Measurements from ENCODE around the gene TST.

Gene TST

DNA sequence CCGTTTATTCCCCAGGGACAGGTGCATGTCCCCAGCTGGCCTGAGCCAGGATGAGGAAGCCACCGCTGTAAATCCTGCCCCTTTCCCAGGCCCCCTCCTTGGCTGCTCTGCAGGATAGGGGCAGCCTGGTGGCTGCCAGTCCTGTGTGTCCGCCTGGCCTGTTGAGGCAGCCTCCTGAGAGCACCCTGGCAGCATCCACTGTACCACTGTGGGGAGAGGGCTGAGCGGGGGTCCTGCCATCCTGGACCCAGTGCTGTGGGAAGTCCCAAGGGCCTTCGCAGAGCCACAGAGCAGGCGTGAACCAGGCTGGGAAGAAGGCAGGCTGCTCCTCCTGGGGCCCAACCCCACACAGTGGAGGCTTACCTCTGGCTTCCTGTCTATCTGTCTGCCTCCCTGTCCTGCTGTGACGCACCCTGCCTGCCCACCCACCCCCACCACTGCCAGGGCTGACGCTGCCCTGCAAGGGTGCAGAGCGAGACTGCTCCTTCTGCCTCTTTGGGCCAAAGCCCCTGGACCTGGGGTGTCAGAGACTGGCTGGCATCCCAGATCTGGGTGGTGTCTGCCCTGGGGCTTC lies 40.7 kb upstream of the TST start:
- H3K4me3 ChIP-seq (ENCODE audit: low read depth, low read length): no peak overlapping the region
- in situ Hi-C loops (cut with HindIII; ENCODE audit: low sequenced_read_pairs): no loop called here
- TF ChIP-seq, protein P1, sequence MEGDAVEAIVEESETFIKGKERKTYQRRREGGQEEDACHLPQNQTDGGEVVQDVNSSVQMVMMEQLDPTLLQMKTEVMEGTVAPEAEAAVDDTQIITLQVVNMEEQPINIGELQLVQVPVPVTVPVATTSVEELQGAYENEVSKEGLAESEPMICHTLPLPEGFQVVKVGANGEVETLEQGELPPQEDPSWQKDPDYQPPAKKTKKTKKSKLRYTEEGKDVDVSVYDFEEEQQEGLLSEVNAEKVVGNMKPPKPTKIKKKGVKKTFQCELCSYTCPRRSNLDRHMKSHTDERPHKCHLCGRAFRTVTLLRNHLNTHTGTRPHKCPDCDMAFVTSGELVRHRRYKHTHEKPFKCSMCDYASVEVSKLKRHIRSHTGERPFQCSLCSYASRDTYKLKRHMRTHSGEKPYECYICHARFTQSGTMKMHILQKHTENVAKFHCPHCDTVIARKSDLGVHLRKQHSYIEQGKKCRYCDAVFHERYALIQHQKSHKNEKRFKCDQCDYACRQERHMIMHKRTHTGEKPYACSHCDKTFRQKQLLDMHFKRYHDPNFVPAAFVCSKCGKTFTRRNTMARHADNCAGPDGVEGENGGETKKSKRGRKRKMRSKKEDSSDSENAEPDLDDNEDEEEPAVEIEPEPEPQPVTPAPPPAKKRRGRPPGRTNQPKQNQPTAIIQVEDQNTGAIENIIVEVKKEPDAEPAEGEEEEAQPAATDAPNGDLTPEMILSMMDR (IDR thresholded peaks at IDR 0.05; ENCODE audit: low read depth, low read length, missing control alignments): no peak
- DNase-seq (ENCODE audit: low read depth): no peak

DNA sequence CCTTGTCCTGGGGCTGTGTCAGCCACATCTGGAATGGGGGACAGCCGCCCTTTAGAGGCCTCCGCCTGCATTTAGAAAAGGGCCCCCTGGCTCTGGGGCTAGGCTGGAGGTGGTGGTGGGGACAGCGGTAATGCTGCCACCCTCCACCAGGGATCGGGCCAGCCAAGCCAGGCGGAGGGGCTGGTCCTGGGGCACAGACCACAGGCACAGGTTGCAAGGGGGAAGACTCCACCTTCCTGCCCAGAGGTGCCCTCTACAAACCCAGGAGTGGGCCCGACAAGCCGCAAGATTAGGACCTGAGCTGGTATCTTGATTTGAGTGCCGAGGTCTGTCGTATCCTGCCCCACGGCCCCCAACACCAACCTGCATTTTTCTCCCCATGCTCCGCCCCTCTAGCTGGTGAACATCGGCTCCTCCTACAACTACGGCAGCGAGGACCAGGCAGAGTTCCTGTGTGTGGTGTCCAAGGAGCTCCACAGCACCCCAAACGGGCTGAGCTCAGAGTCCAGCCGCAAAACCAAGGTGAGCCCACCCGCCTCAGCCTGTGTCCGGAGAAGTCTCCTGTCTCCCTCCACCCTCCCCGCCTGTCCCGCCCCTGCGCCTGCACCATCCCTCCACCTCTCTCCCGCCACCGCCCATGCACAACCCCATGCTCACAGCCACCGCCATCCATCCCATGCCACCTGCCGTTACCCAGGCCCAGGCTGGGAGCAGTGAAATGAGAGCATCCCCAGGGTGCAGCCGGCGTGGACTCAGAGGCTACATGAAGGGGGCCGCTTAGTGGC lies 39.9 kb upstream of the TST start:
- in situ Hi-C loops (cut with HindIII; ENCODE audit: low sequenced_read_pairs): no loop called here
- DNase-seq (ENCODE audit: low read depth): no peak
- H3K4me3 ChIP-seq (ENCODE audit: low read depth, low read length): no peak overlapping the region
- TF ChIP-seq, protein P1 (IDR thresholded peaks at IDR 0.05; ENCODE audit: low read depth, low read length, missing control alignments): no peak

GRCh38 chr22:37057796-37058510 lies 38.7 kb upstream of the TST start:
- no peak for DNase-seq (ENCODE audit: low read depth)
- TF ChIP-seq, protein P1 (IDR thresholded peaks at IDR 0.05; ENCODE audit: low read depth, low read length, missing control alignments): no peak
- no peak overlapping the region for H3K4me3 ChIP-seq (ENCODE audit: low read depth, low read length)
- in situ Hi-C loops (cut with HindIII; ENCODE audit: low sequenced_read_pairs): no loop called here

DNA sequence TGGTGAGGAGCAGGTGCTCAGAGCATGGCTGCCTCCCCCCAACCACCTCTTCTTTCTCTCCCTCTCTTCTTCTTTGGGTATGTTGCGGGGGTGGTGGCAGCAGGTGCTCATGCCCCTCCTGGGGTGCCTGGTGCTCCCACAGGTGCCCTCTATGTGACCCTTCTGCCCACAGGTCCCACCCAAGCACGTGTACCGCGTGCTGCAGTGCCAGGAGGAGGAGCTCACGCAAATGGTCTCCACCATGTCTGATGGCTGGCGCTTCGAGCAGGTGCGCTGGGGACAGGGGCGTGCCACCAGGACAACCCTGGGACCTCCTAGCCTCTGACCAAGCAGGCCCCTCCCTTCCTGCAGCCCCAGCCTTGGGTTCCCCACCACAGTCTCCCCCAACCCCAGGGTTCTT lies 38.0 kb upstream of the TST start:
- DNase-seq (ENCODE audit: low read depth): no peak
- TF ChIP-seq, protein P1 (IDR thresholded peaks at IDR 0.05; ENCODE audit: low read depth, low read length, missing control alignments): no peak
- H3K4me3 ChIP-seq (ENCODE audit: low read depth, low read length): no peak overlapping the region
- in situ Hi-C loops (cut with HindIII; ENCODE audit: low sequenced_read_pairs): no loop called here

- in situ Hi-C loops (cut with HindIII; ENCODE audit: low sequenced_read_pairs): no loop called here
- TF ChIP-seq, protein P1 (IDR thresholded peaks at IDR 0.05; ENCODE audit: low read depth, low read length, missing control alignments): no peak
- DNase-seq (ENCODE audit: low read depth): no peak
- no peak overlapping the region for H3K4me3 ChIP-seq (ENCODE audit: low read depth, low read length)
Measured at GRCh38 chr22:37056246-37056645, 37.0 kb upstream of the TST start.

DNA sequence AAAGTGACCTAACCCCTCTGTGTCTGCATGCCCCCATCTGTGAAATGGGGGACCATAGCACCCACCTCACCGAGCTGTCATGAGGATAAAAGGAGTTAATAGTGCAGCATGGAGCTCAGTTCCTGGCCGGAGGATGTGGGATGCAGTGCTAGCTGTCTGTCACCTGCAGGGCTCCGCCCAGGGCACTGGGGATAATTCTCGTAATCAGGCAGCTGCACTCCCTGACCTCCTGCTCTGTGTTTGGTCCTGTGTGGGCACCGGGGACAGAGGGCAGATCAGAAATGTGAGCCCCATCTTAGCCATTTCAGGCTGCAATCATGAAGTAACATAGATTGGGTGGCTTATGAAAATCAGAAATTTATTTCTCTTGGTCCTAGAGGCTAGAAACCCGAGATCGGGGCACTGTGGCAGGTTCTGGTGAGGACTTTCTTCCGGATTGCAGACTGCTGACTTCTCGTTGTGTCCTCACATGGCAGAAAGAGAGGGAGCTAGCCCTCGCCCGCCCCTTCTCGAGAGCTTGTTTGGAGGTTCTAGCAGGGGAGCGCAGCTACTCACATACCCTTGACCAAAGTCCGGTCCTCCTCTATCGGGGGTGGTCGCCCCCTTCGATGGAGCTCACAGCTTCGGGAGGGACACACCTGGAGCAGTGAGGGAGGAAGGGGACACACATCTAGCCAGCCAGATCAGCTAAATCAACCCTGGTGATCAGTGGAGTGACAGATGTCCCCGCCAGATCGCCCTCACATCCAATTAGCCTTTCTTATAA lies 35.5 kb upstream of the TST start:
- in situ Hi-C loops (cut with HindIII; ENCODE audit: low sequenced_read_pairs): no loop called here
- H3K4me3 ChIP-seq (ENCODE audit: low read depth, low read length): no peak overlapping the region
- TF ChIP-seq, protein P1 (IDR thresholded peaks at IDR 0.05; ENCODE audit: low read depth, low read length, missing control alignments): no peak
- no peak for DNase-seq (ENCODE audit: low read depth)
